Measurements from ENCODE around the gene FOXJ1.
A peak's percentile ranks its signal among the peaks of the same experiment; 100 is the strongest.

FOXJ1 gene

GRCh38 chr17:76155988-76156661 is 15.1 kb upstream of the FOXJ1 start:
- in situ Hi-C loops (cut with HindIII; ENCODE audit: low pct_unique_long_range_greater_than_20kb, low sequenced_read_pairs), result no loop called here
- DNase-seq (ENCODE audit: low read depth in 1 of 2, low spot score in 1 of 2), result peak in 1 of 2 experiments; percentile 63

GRCh38 chr17:76154936-76155845 is 14.1 kb upstream of the FOXJ1 start:
- TF ChIP-seq JUND (IDR thresholded peaks at IDR 0.05; ENCODE audit: low read depth), result no peak
- in situ Hi-C loops (cut with HindIII; ENCODE audit: low pct_unique_long_range_greater_than_20kb, low sequenced_read_pairs), result no loop called here
- DNase-seq (ENCODE audit: low read depth in 1 of 2, low spot score in 1 of 2), result no peak

More at GRCh38 chr17:76155988-76156661, 15.1 kb upstream of the FOXJ1 start:
- TF ChIP-seq JUND (IDR thresholded peaks at IDR 0.05; ENCODE audit: low read depth), result no peak

GRCh38 chr17:76154292-76154691 is 13.2 kb upstream of the FOXJ1 start:
- TF ChIP-seq JUND (IDR thresholded peaks at IDR 0.05; ENCODE audit: low read depth), result no peak
- in situ Hi-C loops (cut with HindIII; ENCODE audit: low pct_unique_long_range_greater_than_20kb, low sequenced_read_pairs), result no loop called here
- no peak for DNase-seq (ENCODE audit: low read depth in 1 of 2, low spot score in 1 of 2)

- in situ Hi-C loops (cut with HindIII; ENCODE audit: low pct_unique_long_range_greater_than_20kb, low sequenced_read_pairs), result no loop called here
- no peak for TF ChIP-seq JUND (IDR thresholded peaks at IDR 0.05; ENCODE audit: low read depth)
- DNase-seq (ENCODE audit: low read depth in 1 of 2, low spot score in 1 of 2), result peak in 1 of 2 experiments; percentile 60
These were observed 12.6 kb upstream of the FOXJ1 start for GRCh38 chr17:76153640-76154039.

GRCh38 chr17:76153202-76153601 is 12.2 kb upstream of the FOXJ1 start:
- TF ChIP-seq JUND (IDR thresholded peaks at IDR 0.05; ENCODE audit: low read depth), result no peak
- in situ Hi-C loops (cut with HindIII; ENCODE audit: low pct_unique_long_range_greater_than_20kb, low sequenced_read_pairs), result no loop called here
- no peak for DNase-seq (ENCODE audit: low read depth in 1 of 2, low spot score in 1 of 2)

- in situ Hi-C loops (cut with HindIII; ENCODE audit: low pct_unique_long_range_greater_than_20kb, low sequenced_read_pairs), result no loop called here
- DNase-seq (ENCODE audit: low read depth in 1 of 2, low spot score in 1 of 2), result no peak
- no peak for TF ChIP-seq JUND (IDR thresholded peaks at IDR 0.05; ENCODE audit: low read depth)
These were observed 11.5 kb upstream of the FOXJ1 start for GRCh38 chr17:76152591-76152990.

GRCh38 chr17:76151896-76152454 is 10.9 kb upstream of the FOXJ1 start:
- in situ Hi-C loops (cut with HindIII; ENCODE audit: low pct_unique_long_range_greater_than_20kb, low sequenced_read_pairs), result no loop called here
- no peak for DNase-seq (ENCODE audit: low read depth in 1 of 2, low spot score in 1 of 2)
- no peak for TF ChIP-seq JUND (IDR thresholded peaks at IDR 0.05; ENCODE audit: low read depth)

GRCh38 chr17:76150712-76151622 is 9.9 kb upstream of the FOXJ1 start:
- TF ChIP-seq JUND (IDR thresholded peaks at IDR 0.05; ENCODE audit: low read depth), result no peak

GRCh38 chr17:76149214-76149613 is 8.2 kb upstream of the FOXJ1 start:
- in situ Hi-C loops (cut with HindIII; ENCODE audit: low pct_unique_long_range_greater_than_20kb, low sequenced_read_pairs), result no loop called here
- no peak for TF ChIP-seq JUND (IDR thresholded peaks at IDR 0.05; ENCODE audit: low read depth)
- no peak for DNase-seq (ENCODE audit: low read depth in 1 of 2, low spot score in 1 of 2)

More at GRCh38 chr17:76150712-76151622, 9.9 kb upstream of the FOXJ1 start:
- DNase-seq (ENCODE audit: low read depth in 1 of 2, low spot score in 1 of 2), result no peak
- in situ Hi-C loops (cut with HindIII; ENCODE audit: low pct_unique_long_range_greater_than_20kb, low sequenced_read_pairs), result no loop called here

GRCh38 chr17:76148015-76148326 is 6.9 kb upstream of the FOXJ1 start:
- no peak for TF ChIP-seq JUND (IDR thresholded peaks at IDR 0.05; ENCODE audit: low read depth)
- DNase-seq (ENCODE audit: low read depth in 1 of 2, low spot score in 1 of 2), result no peak
- in situ Hi-C loops (cut with HindIII; ENCODE audit: low pct_unique_long_range_greater_than_20kb, low sequenced_read_pairs), result no loop called here

GRCh38 chr17:76147211-76148014 is 6.4 kb upstream of the FOXJ1 start:
- no peak for TF ChIP-seq JUND (IDR thresholded peaks at IDR 0.05; ENCODE audit: low read depth)
- in situ Hi-C loops (cut with HindIII; ENCODE audit: low pct_unique_long_range_greater_than_20kb, low sequenced_read_pairs), result no loop called here
- peak in 1 of 2 experiments; percentile 68 for DNase-seq (ENCODE audit: low read depth in 1 of 2, low spot score in 1 of 2)

Measured in T47D (cell line).